Erythroblast (primary cell): ENCODE data around the gene SNX18.
A peak's percentile ranks its signal among the peaks of the same experiment; 100 is the strongest.

Experiments
- DNase-seq, 2 experiments: peaks; one replicate each; lab custom pipeline; 2025; lab: John Stamatoyannopoulos, UW
- GATA1 ChIP-seq: IDR thresholded peaks from 2 replicates; pipeline ENCODE4 v1.6.1; 2011; ENCODE audit warnings: low read depth, mild to moderate bottlenecking, control low read depth, low read length, moderate library complexity
- POLR2A ChIP-seq: IDR thresholded peaks from 2 replicates; pipeline ENCODE4 v1.6.1; 2011; ENCODE audit warnings: mild to moderate bottlenecking, low read length

SNX18 gene

DNA sequence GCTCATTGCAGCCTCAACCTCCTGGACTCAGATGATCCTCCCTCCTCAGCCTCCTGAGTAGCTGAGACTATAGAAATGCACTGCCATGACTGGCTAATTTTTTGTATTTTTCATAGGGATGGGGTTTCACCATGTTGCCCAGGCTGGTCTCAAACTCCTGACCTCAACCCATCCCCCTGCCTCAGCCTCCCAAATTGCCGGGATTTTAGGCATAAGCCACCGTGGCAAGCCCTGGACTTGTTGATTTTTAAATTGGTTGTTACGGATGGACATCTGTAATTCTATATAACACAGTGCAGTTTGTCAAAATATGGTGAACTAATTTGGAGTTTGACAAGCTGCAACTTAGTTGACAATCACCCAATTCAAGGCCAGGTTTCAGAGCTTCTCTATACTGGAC lies 22.7 kb downstream of the SNX18 start:
- DNase-seq: no peak
- TF ChIP-seq POLR2A (no peak), GATA1 (no peak)

DNA sequence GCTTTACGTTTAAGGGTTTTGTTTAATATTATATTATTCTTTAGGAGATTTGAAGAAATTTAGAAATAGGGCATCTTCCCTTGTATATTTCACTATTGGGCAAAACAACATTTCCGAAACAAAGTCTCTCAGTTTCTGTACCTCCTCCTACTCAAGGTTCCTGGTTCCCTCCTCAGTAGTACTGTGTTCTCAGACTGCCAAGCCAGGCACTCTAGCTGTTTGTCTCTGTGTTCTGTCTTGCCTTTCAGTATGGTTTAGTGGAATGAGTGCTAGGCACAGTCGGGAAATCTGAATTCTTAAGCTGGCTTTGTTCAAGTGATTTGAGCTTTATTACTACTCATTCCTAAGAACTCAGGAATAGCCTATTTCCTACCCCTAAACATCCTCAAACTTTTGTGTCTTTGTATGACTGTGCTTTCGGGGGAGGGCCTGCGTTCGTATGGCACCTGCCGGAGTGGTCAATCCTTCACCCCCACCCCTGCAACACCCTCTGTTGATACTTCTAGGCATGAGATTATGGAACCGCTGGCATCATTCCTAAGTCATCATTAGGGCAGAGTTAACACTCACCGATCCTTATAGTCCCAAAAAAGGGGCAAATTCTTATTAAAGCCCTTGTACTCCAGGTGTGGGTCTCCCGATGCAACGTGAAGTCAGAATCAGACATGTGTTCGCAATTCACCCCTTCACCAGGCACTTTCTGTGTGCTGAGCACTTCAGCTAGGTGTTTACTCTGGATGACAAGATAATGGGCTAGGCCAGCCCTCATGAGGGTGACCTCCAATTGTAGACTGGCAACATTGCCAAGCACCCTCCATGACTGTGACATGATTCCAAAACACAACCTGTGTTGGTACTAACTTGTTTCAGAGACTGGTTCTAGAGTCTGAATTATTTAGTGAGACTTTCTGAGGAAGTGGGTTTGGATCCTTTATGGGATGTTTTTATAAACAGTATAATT lies 24.5 kb downstream of the SNX18 start:
- TF ChIP-seq GATA1 (no peak), POLR2A (no peak)
- no peak for DNase-seq

DNA sequence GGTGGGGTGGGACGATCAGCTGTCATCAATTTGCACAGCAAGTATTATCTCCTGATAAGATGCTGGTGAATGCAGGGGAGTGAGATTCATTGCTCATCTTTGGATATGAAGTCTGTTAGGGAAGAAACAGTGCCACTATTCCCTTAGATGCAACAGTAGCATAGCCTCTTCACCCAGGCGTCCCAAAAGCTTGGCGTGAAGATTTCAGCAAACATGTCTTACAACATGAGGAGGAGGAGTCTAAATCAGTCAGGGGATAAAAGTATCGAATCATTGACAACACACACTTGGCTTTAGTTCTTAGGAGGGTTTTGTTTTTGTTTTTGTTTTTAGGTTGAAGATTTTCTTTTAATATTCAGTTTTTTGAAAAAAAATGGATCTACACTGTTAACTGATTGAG lies 26.5 kb downstream of the SNX18 start:
- DNase-seq: no peak
- TF ChIP-seq POLR2A (no peak), GATA1 (no peak)

DNA sequence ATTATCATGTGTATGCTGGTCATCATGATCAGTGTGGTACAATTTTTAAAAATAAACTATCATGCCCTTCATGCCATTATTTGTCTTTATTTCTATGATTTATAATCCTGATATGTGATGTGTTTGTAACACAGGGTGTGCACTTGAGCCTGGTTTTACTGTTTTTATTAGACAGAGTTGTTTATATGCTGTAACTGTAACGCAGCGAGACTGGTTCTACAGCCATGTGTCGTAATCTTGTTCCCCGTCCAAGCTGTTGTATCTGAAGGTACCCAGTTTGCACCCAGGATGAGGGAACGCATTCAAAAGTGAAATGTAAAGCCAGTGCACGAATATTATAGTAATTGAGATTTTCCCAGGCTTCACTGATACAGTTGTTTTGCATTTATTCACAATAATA lies 28.2 kb downstream of the SNX18 start:
- no peak for TF ChIP-seq GATA1
- no peak for TF ChIP-seq POLR2A
- DNase-seq: no peak

DNA sequence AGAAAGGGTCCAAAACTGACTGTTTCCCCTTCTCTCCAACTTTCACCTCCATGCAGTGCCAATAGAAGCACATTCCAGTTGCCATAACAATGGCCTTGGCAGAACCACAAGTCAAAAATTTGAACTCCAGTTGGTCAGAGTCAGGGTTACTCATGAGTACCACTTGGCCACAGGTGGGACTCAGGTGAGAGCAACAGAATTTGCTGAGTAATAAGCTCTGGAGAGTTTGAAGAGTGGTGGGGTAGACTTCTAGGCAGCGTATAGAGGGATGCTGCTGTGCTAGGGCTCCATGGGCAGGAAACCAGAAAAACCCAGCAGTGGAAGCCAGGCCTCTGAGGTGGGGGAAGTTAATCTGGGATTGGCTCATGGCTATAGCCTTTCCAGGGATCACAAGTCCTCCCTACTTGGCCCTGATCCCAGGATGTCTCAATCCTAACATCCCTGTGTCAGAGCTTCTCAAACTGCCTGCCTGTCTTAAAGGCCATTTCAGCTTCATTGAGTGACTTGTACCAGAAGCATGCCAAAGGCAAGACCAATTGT lies 30.2 kb downstream of the SNX18 start:
- TF ChIP-seq POLR2A: no peak
- no peak for TF ChIP-seq GATA1
- peak in 1 of 2 experiments; percentile 18 for DNase-seq

DNA sequence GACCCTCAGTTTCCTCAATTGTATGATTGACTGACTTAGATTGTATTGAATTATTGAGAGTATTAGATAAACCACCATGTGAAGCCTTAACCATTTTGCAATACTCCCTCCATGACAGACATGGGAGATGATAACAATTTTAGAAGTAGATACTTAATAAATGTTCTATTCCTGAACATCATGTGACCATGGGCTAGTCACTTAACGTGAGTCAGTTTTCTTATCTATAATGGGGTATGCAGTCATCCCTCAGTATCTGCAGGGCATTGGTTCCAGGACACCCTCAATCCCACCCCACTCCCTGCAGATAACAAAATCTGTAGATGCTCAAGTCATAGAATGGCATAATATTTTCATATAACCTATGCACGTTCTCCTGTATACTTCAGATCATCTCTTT lies 31.0 kb downstream of the SNX18 start:
- DNase-seq: peak; percentile 26 to 50
- TF ChIP-seq POLR2A: no peak
- no peak for TF ChIP-seq GATA1

DNA sequence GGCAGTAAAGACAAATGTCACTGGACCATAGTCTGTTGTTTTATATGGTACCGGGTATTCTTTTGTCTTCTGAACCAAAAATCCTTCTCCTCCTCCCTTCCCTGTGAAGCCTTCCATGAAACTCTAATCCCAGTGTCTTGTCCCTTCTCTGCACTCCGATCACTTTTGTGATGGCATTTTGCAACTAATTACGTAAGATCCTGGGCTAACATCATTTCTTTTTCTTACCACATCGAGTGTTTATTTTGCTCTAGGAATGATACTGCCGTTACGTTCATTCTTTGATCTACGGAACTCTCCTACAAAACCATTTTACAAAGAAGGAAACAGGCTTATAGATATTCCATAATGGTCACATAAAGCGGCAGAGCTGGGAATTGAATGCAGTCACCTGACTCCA lies 33.7 kb downstream of the SNX18 start:
- no peak for DNase-seq
- TF ChIP-seq POLR2A (no peak), GATA1 (no peak)

DNA sequence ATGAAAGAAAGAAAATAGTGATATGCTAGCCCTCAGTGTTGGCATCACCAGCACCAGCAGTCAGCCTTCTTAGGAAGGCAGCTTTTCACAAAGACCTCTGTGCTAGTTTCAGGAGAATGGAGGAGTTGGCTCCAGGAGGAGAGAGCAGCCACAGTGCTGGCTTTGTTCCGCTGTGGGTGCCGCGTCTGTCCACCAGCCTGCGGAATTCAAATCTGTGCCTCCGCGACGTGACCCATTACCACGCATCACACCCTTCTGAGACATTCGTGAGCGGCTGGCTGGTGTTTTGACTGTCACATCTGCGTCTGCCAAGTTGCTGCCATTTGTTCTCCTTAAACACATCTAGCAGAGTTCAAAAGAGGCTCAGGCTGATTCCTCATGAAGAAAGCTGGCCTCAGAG lies 34.4 kb downstream of the SNX18 start:
- DNase-seq: no peak
- TF ChIP-seq POLR2A (no peak), GATA1 (no peak)

DNA sequence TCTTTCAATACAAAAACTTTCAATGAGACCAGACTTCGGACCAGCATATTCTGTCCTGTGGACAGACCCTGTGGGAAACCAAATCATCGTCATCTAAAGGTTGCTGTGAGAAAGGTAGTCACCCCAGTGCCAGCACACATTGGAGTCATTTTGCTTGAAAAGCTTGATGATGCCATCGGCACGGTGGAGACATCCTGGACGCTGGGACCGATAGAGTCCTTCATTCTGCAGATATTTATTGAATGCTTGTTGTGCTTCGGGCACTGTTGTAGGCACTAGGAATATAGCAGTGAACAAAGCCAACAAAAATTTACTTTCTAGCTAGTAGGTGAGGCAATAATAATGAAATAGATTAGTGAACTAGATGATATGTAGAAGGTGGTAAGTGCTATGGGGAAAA lies 34.9 kb downstream of the SNX18 start:
- TF ChIP-seq GATA1: no peak
- no peak for TF ChIP-seq POLR2A
- DNase-seq: no peak

DNA sequence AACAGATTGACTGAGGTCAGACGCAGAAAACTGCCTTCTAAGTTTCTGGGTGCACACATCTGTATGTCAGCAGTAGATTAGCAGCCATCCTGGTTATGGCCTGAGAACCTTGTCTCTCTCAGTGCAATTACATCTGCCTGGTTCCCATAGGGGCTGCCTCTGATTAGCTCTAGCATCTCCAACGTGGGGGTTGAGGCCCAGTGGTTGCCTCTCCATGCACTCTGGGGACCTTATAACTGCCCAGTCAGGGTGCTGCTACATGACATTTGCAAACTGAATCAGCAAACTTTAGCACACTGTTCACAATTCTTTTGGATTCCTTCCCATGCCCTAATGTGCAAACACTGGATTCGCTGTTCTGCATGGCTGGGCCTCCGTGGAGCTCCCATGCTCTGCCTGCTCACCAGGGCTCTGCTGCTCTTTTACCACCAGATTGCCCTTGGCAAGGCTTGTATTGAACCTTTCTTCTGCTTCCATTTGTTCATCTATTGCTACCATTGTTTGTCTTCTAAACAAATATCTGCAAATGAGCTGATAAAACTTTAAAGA lies 36.2 kb downstream of the SNX18 start:
- DNase-seq: no peak
- no peak for TF ChIP-seq GATA1
- TF ChIP-seq POLR2A: no peak

DNA sequence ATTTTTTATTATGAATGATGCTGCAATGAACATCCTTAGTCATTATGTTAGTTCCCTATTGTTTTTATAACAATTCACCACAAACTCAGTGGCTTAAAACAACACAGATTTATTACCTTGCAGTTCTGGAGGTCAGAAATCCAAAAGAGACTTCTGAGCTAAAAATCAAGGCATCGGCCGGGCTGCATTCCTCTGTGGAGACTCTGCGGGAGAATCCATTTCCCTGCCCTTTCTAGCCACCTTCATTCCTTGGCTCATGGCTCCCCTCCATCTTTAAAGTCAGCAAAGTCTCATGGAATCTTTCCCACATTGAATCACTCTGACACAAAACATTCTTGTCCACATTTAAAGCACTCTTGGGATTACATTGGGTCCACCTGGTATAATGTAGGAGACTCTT lies 38.6 kb downstream of the SNX18 start:
- TF ChIP-seq GATA1 (no peak), POLR2A (no peak)
- DNase-seq: no peak

DNA sequence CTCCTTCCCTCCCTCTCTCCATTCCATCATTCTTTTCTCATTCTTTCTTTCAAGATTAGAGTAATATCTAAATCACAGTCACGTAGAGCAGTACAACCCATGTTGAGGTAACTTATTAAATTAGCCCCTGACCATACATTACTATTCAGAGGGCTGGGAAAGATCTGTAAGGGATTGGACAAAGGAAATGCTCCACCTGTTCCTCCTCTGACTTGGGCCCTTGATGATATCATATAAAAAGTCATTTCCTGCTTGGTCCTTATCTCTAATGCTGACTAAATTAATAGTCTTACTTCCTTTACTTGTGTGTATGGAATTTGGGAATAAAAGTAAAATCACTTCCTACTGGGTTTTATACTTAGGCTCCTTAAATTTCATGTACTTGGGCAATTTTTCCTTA lies 40.8 kb downstream of the SNX18 start:
- no peak for TF ChIP-seq GATA1
- DNase-seq: no peak

DNA sequence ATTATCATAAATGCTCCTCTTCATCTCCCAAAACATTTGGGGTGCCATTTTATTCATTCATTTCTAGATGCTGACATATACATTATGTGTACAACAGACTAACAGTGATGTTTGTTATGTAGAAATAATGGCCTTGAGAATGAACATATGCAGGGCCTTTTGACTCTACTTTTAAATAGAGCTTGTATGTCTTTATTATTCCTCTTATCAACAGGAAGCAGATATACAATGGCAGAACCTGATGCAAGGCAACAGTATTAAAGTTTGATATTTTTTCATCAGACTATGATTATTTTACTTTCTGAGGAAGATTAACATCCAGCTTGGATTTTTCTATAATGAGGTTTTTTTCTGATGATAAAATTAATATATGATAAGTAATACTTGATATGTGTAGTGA lies 44.1 kb downstream of the SNX18 start:
- DNase-seq: no peak
- TF ChIP-seq GATA1: no peak

DNA sequence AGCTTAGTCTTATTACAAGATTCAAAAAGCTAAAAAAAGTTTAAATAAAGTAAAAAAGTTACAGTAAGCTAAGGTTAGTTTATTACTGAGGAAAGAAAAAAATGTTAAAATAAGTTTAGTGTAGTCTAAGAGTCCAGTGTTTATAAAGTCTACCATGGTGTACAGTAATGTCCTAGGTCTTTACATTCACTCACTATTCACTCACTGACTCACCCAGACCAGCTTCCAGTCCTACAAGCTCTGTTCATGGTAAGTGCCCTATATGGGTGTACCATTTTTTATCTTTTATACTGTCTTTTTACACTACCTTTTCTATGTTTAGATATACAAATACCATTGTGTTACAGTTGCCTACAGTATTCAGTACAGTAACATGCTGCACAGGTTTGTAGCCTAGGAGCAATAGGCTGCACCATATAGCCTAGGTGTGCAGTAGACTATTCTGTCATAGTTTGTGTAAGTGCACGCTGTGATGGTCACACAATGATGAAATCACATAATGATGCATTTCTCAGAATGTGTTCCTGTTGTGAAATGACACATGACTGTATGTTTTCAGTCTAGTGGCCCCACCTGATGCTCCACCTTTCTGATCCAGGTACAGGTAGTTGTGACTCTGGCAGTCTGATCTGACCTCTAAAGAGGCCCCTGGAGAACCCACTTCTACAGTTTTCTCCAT lies 45.7 kb downstream of the SNX18 start:
- TF ChIP-seq GATA1 (no peak), POLR2A (no peak)
- DNase-seq: no peak
